Measurements from ENCODE around the gene DDIAS.

DNA sequence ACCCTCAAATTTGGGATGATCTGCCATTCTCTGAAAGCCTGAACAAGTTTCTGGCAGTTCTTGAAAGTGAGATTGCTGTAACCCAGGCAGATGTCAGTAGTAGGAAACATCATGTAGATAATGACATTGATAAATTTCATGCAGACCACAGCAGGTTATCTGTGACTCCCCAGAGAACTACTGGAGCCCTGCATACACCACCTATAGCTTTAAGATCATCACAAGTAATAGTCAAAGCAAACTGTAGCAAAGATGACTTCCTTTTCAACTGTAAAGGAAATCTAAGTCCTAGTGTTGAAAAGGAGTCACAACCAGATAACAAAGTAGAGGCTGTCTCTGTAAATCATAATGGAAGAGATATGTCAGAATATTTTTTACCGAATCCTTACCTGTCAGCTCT is 31.0 kb downstream of the DDIAS start:
- TF ChIP-seq, protein P1, sequence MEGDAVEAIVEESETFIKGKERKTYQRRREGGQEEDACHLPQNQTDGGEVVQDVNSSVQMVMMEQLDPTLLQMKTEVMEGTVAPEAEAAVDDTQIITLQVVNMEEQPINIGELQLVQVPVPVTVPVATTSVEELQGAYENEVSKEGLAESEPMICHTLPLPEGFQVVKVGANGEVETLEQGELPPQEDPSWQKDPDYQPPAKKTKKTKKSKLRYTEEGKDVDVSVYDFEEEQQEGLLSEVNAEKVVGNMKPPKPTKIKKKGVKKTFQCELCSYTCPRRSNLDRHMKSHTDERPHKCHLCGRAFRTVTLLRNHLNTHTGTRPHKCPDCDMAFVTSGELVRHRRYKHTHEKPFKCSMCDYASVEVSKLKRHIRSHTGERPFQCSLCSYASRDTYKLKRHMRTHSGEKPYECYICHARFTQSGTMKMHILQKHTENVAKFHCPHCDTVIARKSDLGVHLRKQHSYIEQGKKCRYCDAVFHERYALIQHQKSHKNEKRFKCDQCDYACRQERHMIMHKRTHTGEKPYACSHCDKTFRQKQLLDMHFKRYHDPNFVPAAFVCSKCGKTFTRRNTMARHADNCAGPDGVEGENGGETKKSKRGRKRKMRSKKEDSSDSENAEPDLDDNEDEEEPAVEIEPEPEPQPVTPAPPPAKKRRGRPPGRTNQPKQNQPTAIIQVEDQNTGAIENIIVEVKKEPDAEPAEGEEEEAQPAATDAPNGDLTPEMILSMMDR (conservative IDR thresholded peaks at IDR 0.05; ENCODE audit: low read length) = no peak
- TF ChIP-seq EZH2phosphoT487 (IDR thresholded peaks at IDR 0.05; ENCODE audit: borderline replicate concordance) = no peak
